Ishikawa (cell line): Measurements from ENCODE around the gene SRSF7.

Source experiments
- CEBPB ChIP-seq: IDR thresholded peaks from 2 replicates; pipeline ENCODE4 v1.6.1; 2012
- CREB1 ChIP-seq: IDR thresholded peaks from 2 replicates; pipeline ENCODE4 v1.6.1; 2012; ENCODE audit warnings: low read depth
- EGR1 ChIP-seq: IDR thresholded peaks from 2 replicates; pipeline ENCODE4 v1.6.1; 2012
- EP300 ChIP-seq: IDR thresholded peaks from 2 replicates; pipeline ENCODE4 v1.6.1; 2012; ENCODE audit warnings: borderline replicate concordance
- FOXM1 ChIP-seq: IDR thresholded peaks from 2 replicates; pipeline ENCODE4 v1.6.1; 2012; ENCODE audit warnings: low read depth, borderline replicate concordance
- NFIC ChIP-seq: IDR thresholded peaks from 2 replicates; pipeline ENCODE4 v1.6.1; 2012
- RAD21 ChIP-seq: IDR thresholded peaks from 2 replicates; pipeline ENCODE4 v1.6.1; 2012; ENCODE audit warnings: low read depth
- REST ChIP-seq: IDR thresholded peaks from 2 replicates; pipeline ENCODE4 v1.6.1; 2012; ENCODE audit warnings: low read depth, mild to moderate bottlenecking
- TAF1 ChIP-seq: IDR thresholded peaks from 2 replicates; pipeline ENCODE4 v1.6.1; 2012; ENCODE audit warnings: low read depth, mild to moderate bottlenecking
- TCF12 ChIP-seq: IDR thresholded peaks from 2 replicates; pipeline ENCODE4 v1.6.1; 2012; ENCODE audit warnings: low read depth
- TEAD4 ChIP-seq: IDR thresholded peaks from 2 replicates; pipeline ENCODE4 v1.6.1; 2012
- YY1 ChIP-seq: IDR thresholded peaks from 2 replicates; pipeline ENCODE4 v1.6.1; 2012; ENCODE audit warnings: low read depth
- ZBTB7A ChIP-seq: IDR thresholded peaks from 2 replicates; pipeline ENCODE4 v1.6.1; 2012; ENCODE audit warnings: low read depth
- TF ChIP-seq, protein P1 (sequence below): IDR thresholded peaks from 2 replicates; pipeline ENCODE4 v1.6.1; 2012
- TF ChIP-seq, protein P2 (sequence below): IDR thresholded peaks from 2 replicates; pipeline ENCODE4 v1.6.1; 2012

Gene SRSF7

GRCh38 chr2:38788306-38788705, 37.1 kb upstream of the SRSF7 start:
- TF ChIP-seq, protein P1, sequence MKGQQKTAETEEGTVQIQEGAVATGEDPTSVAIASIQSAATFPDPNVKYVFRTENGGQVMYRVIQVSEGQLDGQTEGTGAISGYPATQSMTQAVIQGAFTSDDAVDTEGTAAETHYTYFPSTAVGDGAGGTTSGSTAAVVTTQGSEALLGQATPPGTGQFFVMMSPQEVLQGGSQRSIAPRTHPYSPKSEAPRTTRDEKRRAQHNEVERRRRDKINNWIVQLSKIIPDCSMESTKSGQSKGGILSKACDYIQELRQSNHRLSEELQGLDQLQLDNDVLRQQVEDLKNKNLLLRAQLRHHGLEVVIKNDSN = no peak
- TF ChIP-seq CREB1 = no peak

DNA sequence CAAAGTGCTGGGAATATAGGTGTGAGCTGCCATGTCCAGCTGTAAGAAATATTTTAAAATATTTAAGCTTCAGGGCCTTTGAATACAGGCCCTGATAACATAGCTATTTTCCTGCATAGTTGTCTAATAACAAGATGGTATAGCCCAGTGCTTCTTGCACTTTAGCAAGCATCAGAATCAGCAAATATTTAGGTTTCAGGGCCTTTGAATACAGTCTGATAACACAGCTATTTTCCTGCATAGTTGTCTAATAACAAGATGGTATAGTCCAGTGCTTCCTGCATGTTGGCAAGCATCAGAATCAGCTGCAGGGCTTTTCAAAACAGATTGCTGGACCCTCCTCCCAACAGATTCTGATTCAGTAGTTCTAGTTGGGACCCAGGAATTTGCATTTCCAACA, 32.4 kb upstream of the SRSF7 start:
- TF ChIP-seq TAF1 = no peak
- no peak for TF ChIP-seq RAD21
- TF ChIP-seq ZBTB7A = no peak
- no peak for TF ChIP-seq TEAD4
- no peak for TF ChIP-seq NFIC
- TF ChIP-seq CEBPB = no peak
- TF ChIP-seq FOXM1 = no peak
- TF ChIP-seq TCF12 = no peak
- TF ChIP-seq CREB1 = no peak
- no peak for TF ChIP-seq YY1
- TF ChIP-seq, protein P1 = no peak
- no peak for TF ChIP-seq REST
- TF ChIP-seq, protein P2, sequence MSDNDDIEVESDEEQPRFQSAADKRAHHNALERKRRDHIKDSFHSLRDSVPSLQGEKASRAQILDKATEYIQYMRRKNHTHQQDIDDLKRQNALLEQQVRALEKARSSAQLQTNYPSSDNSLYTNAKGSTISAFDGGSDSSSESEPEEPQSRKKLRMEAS = no peak
- TF ChIP-seq EGR1 = no peak
- TF ChIP-seq EP300 = no peak

- TF ChIP-seq, protein P2 = no peak
- TF ChIP-seq YY1 (no peak), REST (no peak), TAF1 (no peak), CEBPB (no peak), EP300 (no peak), TCF12 (no peak), ZBTB7A (no peak), TEAD4 (no peak)
- TF ChIP-seq, protein P1 = no peak
These were observed 27.5 kb upstream of the SRSF7 start for GRCh38 chr2:38778687-38779082.

- TF ChIP-seq REST (no peak), CEBPB (no peak)
These were observed 25.4 kb upstream of the SRSF7 start for GRCh38 chr2:38776531-38776930.

- TF ChIP-seq ZBTB7A (no peak), TEAD4 (no peak), CEBPB (no peak), TCF12 (no peak), EP300 (no peak), CREB1 (no peak), RAD21 (no peak), REST (no peak), EGR1 (no peak), YY1 (no peak), TAF1 (no peak), NFIC (no peak), FOXM1 (no peak)
- TF ChIP-seq, protein P1 = no peak
- TF ChIP-seq, protein P2 = no peak
These were observed 24.7 kb upstream of the SRSF7 start for GRCh38 chr2:38775921-38776225.
